Measurements from ENCODE around the gene PGRMC2. TPM values are rescaled to one million over a fixed set of nuclear protein-coding genes. Genes with fewer than 3 reads are reported as not detected.

PGRMC2 gene
- total RNA-seq, 1 experiment from 2014 or later: 77.6 TPM

DNA sequence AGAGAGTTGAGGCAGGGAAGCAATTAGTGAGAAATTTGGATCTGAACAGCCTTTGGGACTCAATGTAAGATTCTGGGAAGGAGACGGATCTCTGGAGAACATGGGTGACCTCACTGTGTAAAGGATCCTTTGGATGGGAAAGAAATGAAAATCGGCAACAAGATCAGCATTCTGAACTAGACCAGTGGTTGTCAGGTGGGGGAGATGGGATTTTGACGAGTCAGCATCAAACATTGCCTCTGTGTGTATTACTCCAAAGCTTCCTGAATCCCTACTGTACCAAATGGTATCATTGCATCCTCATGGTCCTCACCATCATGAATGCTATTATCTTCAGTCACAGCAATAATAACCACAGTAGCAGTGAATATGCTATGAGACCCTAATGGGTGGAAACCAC, 52.8 kb downstream of the PGRMC2 start:
- Histone ChIP-seq H2AFZ (ENCODE audit: low read length) (no peak overlapping the region), H2BK120ac (ENCODE audit: low read depth, low read length, poor library complexity, severe bottlenecking) (no peak overlapping the region), H4K91ac (ENCODE audit: insufficient read length, low read depth, low read length) (no peak overlapping the region), H3T11ph (ENCODE audit: low read length) (no peak overlapping the region), H3K4me2 (ENCODE audit: insufficient read depth, insufficient read length, low read length) (no peak overlapping the region), H3K9ac (ENCODE audit: extremely low read depth, insufficient read length, low read length) (no peak overlapping the region), H3K79me2 (ENCODE audit: insufficient read depth, low read length) (no peaks in the 10 kb centered on the region), H3K4ac (ENCODE audit: low read depth, low read length) (no peak overlapping the region), H3K4me1 (ENCODE audit: insufficient read depth, low read length) (no peaks in the 10 kb centered on the region), H2BK5ac (ENCODE audit: insufficient read length, low read length) (no peak overlapping the region), H2BK12ac (ENCODE audit: insufficient read length, low read depth, low read length) (no peak overlapping the region), H3K56ac (ENCODE audit: insufficient read length, low read depth, low read length) (no peak overlapping the region), H3K23me2 (ENCODE audit: insufficient read length, low read depth, low read length, poor library complexity, severe bottlenecking) (no peaks in the 10 kb centered on the region), H4K8ac (replicated peaks; ENCODE audit: insufficient read length, low read depth, low read length) (no peak overlapping the region), H2AK5ac (ENCODE audit: insufficient read length, low read length) (no peak overlapping the region), H3K18ac (ENCODE audit: insufficient read length, low read depth, low read length) (no peak overlapping the region), H2BK20ac (ENCODE audit: low read depth, low read length, poor library complexity, severe bottlenecking) (no peak overlapping the region), H3K27ac (ENCODE audit: insufficient read length, low read depth, low read length) (no peak overlapping the region), H4K20me1 (ENCODE audit: control insufficient read depth, insufficient read depth, insufficient read length) (no peaks in the 10 kb centered on the region), H3K79me1 (ENCODE audit: insufficient read depth, low read depth, low read length, poor library complexity, severe bottlenecking) (no peaks in the 10 kb centered on the region), H3K23ac (ENCODE audit: insufficient read length, low read depth, low read length) (no peak overlapping the region), H4K5ac (ENCODE audit: insufficient read length, low read depth, low read length) (no peak overlapping the region), H2BK15ac (ENCODE audit: low read depth, low read length) (no peak overlapping the region), H3K9me3 (ENCODE audit: control insufficient read depth, low read depth, low read length) (no peaks in the 10 kb centered on the region), H3K14ac (ENCODE audit: insufficient read depth, low read length) (no peak overlapping the region), H3K27me3 (ENCODE audit: insufficient read depth, low read length) (no peaks in the 10 kb centered on the region)
- no CpG with 5 or more reads among the region's 3 CpGs for WGBS (ENCODE audit: extremely low coverage, insufficient read length, low lambda C conversion rate)
- Mint-ChIP-seq H3K4me3 (no peak overlapping the region), H3K4me1 (no peaks in the 10 kb centered on the region), H3K27me3 (ENCODE audit: low read depth) (peaks cover 2% of the 10 kb centered on the region; the same call in 1 of the 2 replicates), H3K36me3 (ENCODE audit: insufficient read depth in 1 of 3, low read depth in 3 of 3) (no peaks in the 10 kb centered on the region; a peak in 3 of 7 replicates), H3K9me3 (peaks cover 4 to 7% of the 10 kb centered on the region in 2 experiments; a peak in 3 of 5 replicates), H3K27ac (no peak overlapping the region)
- TF ChIP-seq, protein P1, sequence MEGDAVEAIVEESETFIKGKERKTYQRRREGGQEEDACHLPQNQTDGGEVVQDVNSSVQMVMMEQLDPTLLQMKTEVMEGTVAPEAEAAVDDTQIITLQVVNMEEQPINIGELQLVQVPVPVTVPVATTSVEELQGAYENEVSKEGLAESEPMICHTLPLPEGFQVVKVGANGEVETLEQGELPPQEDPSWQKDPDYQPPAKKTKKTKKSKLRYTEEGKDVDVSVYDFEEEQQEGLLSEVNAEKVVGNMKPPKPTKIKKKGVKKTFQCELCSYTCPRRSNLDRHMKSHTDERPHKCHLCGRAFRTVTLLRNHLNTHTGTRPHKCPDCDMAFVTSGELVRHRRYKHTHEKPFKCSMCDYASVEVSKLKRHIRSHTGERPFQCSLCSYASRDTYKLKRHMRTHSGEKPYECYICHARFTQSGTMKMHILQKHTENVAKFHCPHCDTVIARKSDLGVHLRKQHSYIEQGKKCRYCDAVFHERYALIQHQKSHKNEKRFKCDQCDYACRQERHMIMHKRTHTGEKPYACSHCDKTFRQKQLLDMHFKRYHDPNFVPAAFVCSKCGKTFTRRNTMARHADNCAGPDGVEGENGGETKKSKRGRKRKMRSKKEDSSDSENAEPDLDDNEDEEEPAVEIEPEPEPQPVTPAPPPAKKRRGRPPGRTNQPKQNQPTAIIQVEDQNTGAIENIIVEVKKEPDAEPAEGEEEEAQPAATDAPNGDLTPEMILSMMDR (conservative IDR thresholded peaks at IDR 0.05): no peak
- DNase-seq: no peak
